Trophoblast cell (in vitro differentiated cells and primary cell): ENCODE results near the gene IL36RN. TPM values are rescaled to one million over a fixed set of nuclear protein-coding genes. Genes with fewer than 3 reads are reported as not detected.

Experiments
- DNase-seq, 2 donors: peaks; one replicate each; pipeline ENCODE4 v3.0.0-alpha.2; 2016
- H2AFZ ChIP-seq: 2 replicates; pipeline ENCODE4 v1.6.1; 2013; ENCODE audit warnings: low read length, moderate library complexity, mild to moderate bottlenecking; ENCODE audit not compliant: insufficient read depth, poor library complexity
- H2AK5ac ChIP-seq: 2 replicates; pipeline ENCODE4 v1.6.1; 2013; ENCODE audit warnings: mild to moderate bottlenecking, low read length
- H2BK120ac ChIP-seq: 2 replicates; pipeline ENCODE4 v1.6.1; 2013; ENCODE audit warnings: low read length, mild to moderate bottlenecking, moderate library complexity; ENCODE audit not compliant: insufficient read depth, poor library complexity
- H2BK12ac ChIP-seq: 2 replicates; pipeline ENCODE4 v1.6.1; 2013; ENCODE audit warnings: mild to moderate bottlenecking, low read length, moderate library complexity
- H2BK5ac ChIP-seq: 2 replicates; pipeline ENCODE4 v1.6.1; 2013; ENCODE audit warnings: low read length, low read depth, moderate library complexity, mild to moderate bottlenecking; ENCODE audit not compliant: poor library complexity
- H3K14ac ChIP-seq: 2 replicates; pipeline ENCODE4 v1.6.1; 2013; ENCODE audit warnings: mild to moderate bottlenecking, low read length
- H3K18ac ChIP-seq: 2 replicates; pipeline ENCODE4 v1.6.1; 2013; ENCODE audit warnings: mild to moderate bottlenecking, low read length
- H3K23ac ChIP-seq: 2 replicates; pipeline ENCODE4 v1.6.1; 2013; ENCODE audit warnings: low read length
- H3K27ac ChIP-seq: 2 replicates; pipeline ENCODE4 v1.5.1; 2013; ENCODE audit warnings: low read depth, mild to moderate bottlenecking, inconsistent platforms, low read length, moderate library complexity
- H3K27me3 ChIP-seq: 2 replicates; pipeline ENCODE4 v1.6.1; 2013; ENCODE audit warnings: inconsistent platforms, mild to moderate bottlenecking, low read length, moderate library complexity; ENCODE audit not compliant: insufficient read depth
- H3K36me3 ChIP-seq, 2 experiments: 1 replicate in 1 of 2; 2 replicates in 1 of 2; pipeline ENCODE4 v1.6.1; 2013; ENCODE audit warnings: low read length in 2 of 2, mild to moderate bottlenecking in 2 of 2, moderate library complexity in 1 of 2; ENCODE audit not compliant: insufficient read depth in 2 of 2, control insufficient read depth in 1 of 2
- H3K4ac ChIP-seq: 2 replicates; pipeline ENCODE4 v1.6.1; 2013; ENCODE audit warnings: low read depth, mild to moderate bottlenecking, low read length, moderate library complexity
- H3K4me1 ChIP-seq, 2 experiments: 1 replicate in 1 of 2; 2 replicates in 1 of 2; pipeline ENCODE4 v1.6.1; 2013; ENCODE audit warnings: low read length in 2 of 2, mild to moderate bottlenecking in 2 of 2, moderate library complexity in 1 of 2; ENCODE audit not compliant: insufficient read depth in 2 of 2, control insufficient read depth in 1 of 2
- H3K4me2 ChIP-seq: 2 replicates; pipeline ENCODE4 v1.6.1; 2013; ENCODE audit warnings: inconsistent platforms, mild to moderate bottlenecking, low read length, moderate library complexity
- H3K4me3 ChIP-seq: 2 replicates; pipeline ENCODE4 v1.5.1; 2013; ENCODE audit warnings: mild to moderate bottlenecking, low read depth, low read length, inconsistent platforms
- H3K79me1 ChIP-seq: one replicate; pipeline ENCODE4 v1.6.1; 2013; ENCODE audit warnings: low read length
- H3K79me2 ChIP-seq: 2 replicates; pipeline ENCODE4 v1.6.1; 2013; ENCODE audit warnings: low read length, mild to moderate bottlenecking; ENCODE audit not compliant: control insufficient read depth, insufficient read depth, poor library complexity
- H3K9ac ChIP-seq: 2 replicates; pipeline ENCODE4 v1.6.1; 2013; ENCODE audit warnings: mild to moderate bottlenecking, low read length
- H3K9me3 ChIP-seq: 2 replicates; pipeline ENCODE4 v1.6.1; 2013; ENCODE audit warnings: low read depth, mild to moderate bottlenecking, control low read depth, inconsistent platforms, low read length; ENCODE audit not compliant: insufficient read depth
- H4K12ac ChIP-seq: 2 replicates; pipeline ENCODE4 v1.6.1; 2013; ENCODE audit warnings: low read depth, mild to moderate bottlenecking, low read length, moderate library complexity
- H4K8ac ChIP-seq: 2 replicates; pipeline ENCODE4 v1.6.1; 2013; ENCODE audit warnings: low read depth, mild to moderate bottlenecking, low read length, moderate library complexity
- H4K91ac ChIP-seq: one replicate; pipeline ENCODE4 v1.6.1; 2013; ENCODE audit warnings: low read depth, mild to moderate bottlenecking, low read length, moderate library complexity
- WGBS: extraction: QIAGEN DNeasy Blood & Tissue Kit; methylation state at CpG from one replicate; pipeline ENCODE4 v1.1.7; 2013; ENCODE audit warnings: missing lambda C conversion rate; ENCODE audit not compliant: insufficient read length, insufficient coverage; ENCODE audit errors: extremely low coverage; 5-methylcytosine and 5-hydroxymethylcytosine counted together
- polyA plus RNA-seq: library from polyadenylated mRNA; stranded (reverse); fragments of 200-250 nt; gene quantifications from 2 replicates; pipeline ENCODE4 v1.2.3, GENCODE V29; 2013

Gene IL36RN
- 8.7 and 9.1 TPM in 2 replicates for polyA plus RNA-seq

DNA sequence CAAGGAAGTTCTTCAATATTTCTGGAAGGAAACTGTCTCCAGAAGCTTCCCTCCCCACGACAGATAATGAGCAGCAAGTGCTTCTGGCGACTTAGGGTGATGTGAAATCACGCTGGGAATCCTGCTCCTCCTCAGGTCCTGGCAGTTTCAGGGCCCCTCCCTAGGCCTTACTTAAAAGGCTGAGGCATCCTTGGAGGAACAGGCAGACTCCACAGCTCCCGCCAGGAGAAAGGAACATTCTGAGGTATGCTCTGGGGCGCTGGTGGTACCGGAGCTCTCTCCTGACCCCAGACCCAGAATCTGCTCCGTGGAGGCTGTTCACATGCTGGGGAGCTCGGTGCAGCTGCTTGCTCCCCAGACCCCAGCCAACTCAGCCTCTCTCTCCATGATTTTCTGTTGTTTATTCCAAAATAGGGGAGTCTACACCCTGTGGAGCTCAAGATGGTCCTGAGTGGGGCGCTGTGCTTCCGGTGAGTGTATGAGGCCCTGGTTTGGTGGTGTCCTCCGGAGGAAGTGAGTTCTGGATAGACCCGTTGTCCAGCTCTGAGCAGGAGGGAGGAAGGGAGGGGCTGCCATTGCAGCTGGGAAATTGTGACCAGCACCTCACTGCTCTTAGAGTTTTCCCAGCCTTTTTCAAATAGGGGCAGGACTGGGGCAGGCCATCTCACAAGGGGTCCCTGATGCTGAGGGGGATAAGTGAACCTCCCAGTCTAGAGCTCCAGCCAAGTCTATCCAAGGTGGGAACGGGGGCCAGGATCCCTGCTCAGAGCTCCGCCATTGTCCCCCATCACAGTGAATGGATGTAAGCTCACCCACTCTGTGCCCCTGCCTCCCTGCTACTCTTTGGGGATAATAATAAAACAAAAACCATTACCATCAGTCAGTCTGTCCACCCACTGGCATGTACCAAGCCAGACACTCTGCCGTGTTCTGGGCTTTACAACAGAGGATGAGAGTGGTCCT lies at the start of gene IL36RN:
IL36RN (plus strand) TSS at position 201 of the 963 bp plus-strand sequence; CDS start at position 442, 241 bp downstream.
- Histone ChIP-seq H2AK5ac (no peak within 1 kb of the TSS), H3K4me1 (peaks cover 9 to 10% of the 10 kb centered on the region in 2 experiments), H4K91ac (peak within 1 kb of the TSS; percentile 39), H3K79me2 (no peaks in the 10 kb centered on the region), H3K9me3 (peaks cover 9% of the 10 kb centered on the region), H3K18ac (no peak within 1 kb of the TSS), H3K27me3 (no peaks in the 10 kb centered on the region), H2BK5ac (peak within 1 kb of the TSS; percentile 64), H4K12ac (no peak within 1 kb of the TSS), H2AFZ (no peak within 1 kb of the TSS), H4K8ac (peak within 1 kb of the TSS; percentile 69), H2BK12ac (peak within 1 kb of the TSS; percentile 67), H3K23ac (no peak within 1 kb of the TSS), H3K4me2 (no peak within 1 kb of the TSS), H3K4ac (no peak within 1 kb of the TSS), H3K79me1 (peaks cover 8% of the 10 kb centered on the region), H3K4me3 (no peak within 1 kb of the TSS), H3K36me3 (no peaks in the 10 kb centered on the region), H3K14ac (peak within 1 kb of the TSS; percentile 51), H3K27ac (peak within 1 kb of the TSS; percentile 8), H2BK120ac (peak within 1 kb of the TSS; percentile 16), H3K9ac (no peak within 1 kb of the TSS)
- DNase-seq = peak in 1 of 2 donors; percentile 20
- WGBS = no CpG with 5 or more reads among the region's 15 CpGs

DNA sequence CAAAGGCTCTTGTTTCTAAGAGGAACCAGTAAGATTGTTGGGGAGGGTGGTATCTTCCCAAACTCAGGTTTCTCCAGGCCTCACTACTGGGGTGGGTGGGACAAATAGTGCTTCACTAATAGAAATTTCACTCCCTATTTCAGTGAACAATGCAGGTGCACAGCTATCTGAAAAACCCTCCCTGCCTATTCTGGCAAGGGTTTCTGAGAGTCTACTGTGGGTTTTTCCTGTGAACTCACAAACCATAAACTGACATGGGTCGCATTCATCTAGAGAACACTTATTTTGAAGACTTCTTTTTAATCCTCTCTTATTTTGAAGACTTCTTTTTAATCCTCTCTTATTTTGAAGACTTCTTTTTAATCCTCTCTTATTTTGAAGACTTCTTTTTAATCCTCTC lies 49.4 kb upstream of the IL36RN start:
- no peak overlapping the region for H3K4me3 ChIP-seq
- no peak overlapping the region for H3K27ac ChIP-seq
- no peaks in the 10 kb centered on the region for H3K79me1 ChIP-seq
- H3K9ac ChIP-seq = no peak overlapping the region
- no peak overlapping the region for H2AK5ac ChIP-seq
- H3K4me1 ChIP-seq = no peaks in the 10 kb centered on the region
- peaks cover 2% of the 10 kb centered on the region for H3K9me3 ChIP-seq
- H4K91ac ChIP-seq = no peak overlapping the region
- H4K8ac ChIP-seq = no peak overlapping the region
- no peak overlapping the region for H3K4me2 ChIP-seq
- no peak overlapping the region for H2BK12ac ChIP-seq
- no peak for DNase-seq
- no peaks in the 10 kb centered on the region for H3K27me3 ChIP-seq
- no peak overlapping the region for H3K18ac ChIP-seq
- H3K14ac ChIP-seq = no peak overlapping the region
- H2BK5ac ChIP-seq = no peak overlapping the region
- no peak overlapping the region for H3K4ac ChIP-seq
- H4K12ac ChIP-seq = no peak overlapping the region
- no peaks in the 10 kb centered on the region for H3K79me2 ChIP-seq
- no CpG with 5 or more reads among the region's 1 CpG for WGBS
- no peak overlapping the region for H2BK120ac ChIP-seq
- no peaks in the 10 kb centered on the region for H3K36me3 ChIP-seq
- no peak overlapping the region for H2AFZ ChIP-seq
- H3K23ac ChIP-seq = no peak overlapping the region

- H2BK120ac ChIP-seq = no peak overlapping the region
- no peaks in the 10 kb centered on the region for H3K36me3 ChIP-seq
- no CpG with 5 or more reads among the region's 2 CpGs for WGBS
- no peak overlapping the region for H2BK12ac ChIP-seq
- peak; percentile 17 to 72 for DNase-seq
- H2AK5ac ChIP-seq = no peak overlapping the region
- H2AFZ ChIP-seq = no peak overlapping the region
- H4K8ac ChIP-seq = no peak overlapping the region
- no peak overlapping the region for H3K23ac ChIP-seq
- H3K79me1 ChIP-seq = no peaks in the 10 kb centered on the region
- no peak overlapping the region for H3K14ac ChIP-seq
- H3K79me2 ChIP-seq = no peaks in the 10 kb centered on the region
- H3K4me1 ChIP-seq = no peaks in the 10 kb centered on the region
- H3K9ac ChIP-seq = no peak overlapping the region
- H3K4ac ChIP-seq = no peak overlapping the region
- no peak overlapping the region for H3K27ac ChIP-seq
- no peak overlapping the region for H4K91ac ChIP-seq
- no peak overlapping the region for H3K18ac ChIP-seq
- H3K9me3 ChIP-seq = peaks cover 1% of the 10 kb centered on the region
- no peak overlapping the region for H4K12ac ChIP-seq
- H3K4me2 ChIP-seq = no peak overlapping the region
- H3K4me3 ChIP-seq = no peak overlapping the region
- no peak overlapping the region for H2BK5ac ChIP-seq
- no peaks in the 10 kb centered on the region for H3K27me3 ChIP-seq
Measured at GRCh38 chr2:113010088-113010487, 48.9 kb upstream of the IL36RN start.

- H3K36me3 ChIP-seq = no peaks in the 10 kb centered on the region
- H4K91ac ChIP-seq = no peak overlapping the region
- no peak overlapping the region for H3K14ac ChIP-seq
- no peak overlapping the region for H2AFZ ChIP-seq
- no peak overlapping the region for H4K8ac ChIP-seq
- WGBS = no CpG with 5 or more reads among the region's 1 CpG
- no peaks in the 10 kb centered on the region for H3K27me3 ChIP-seq
- H2BK120ac ChIP-seq = no peak overlapping the region
- no peak overlapping the region for H3K9ac ChIP-seq
- no peak overlapping the region for H3K4me2 ChIP-seq
- no peak overlapping the region for H3K27ac ChIP-seq
- no peaks in the 10 kb centered on the region for H3K79me1 ChIP-seq
- H3K4me1 ChIP-seq = no peaks in the 10 kb centered on the region
- no peak overlapping the region for H3K23ac ChIP-seq
- no peak overlapping the region for H2BK12ac ChIP-seq
- no peak for DNase-seq
- no peak overlapping the region for H4K12ac ChIP-seq
- H3K18ac ChIP-seq = no peak overlapping the region
- H2AK5ac ChIP-seq = no peak overlapping the region
- H3K4ac ChIP-seq = no peak overlapping the region
- H3K9me3 ChIP-seq = peaks cover 3% of the 10 kb centered on the region
- H3K4me3 ChIP-seq = no peak overlapping the region
- H3K79me2 ChIP-seq = no peaks in the 10 kb centered on the region
- no peak overlapping the region for H2BK5ac ChIP-seq
Measured at GRCh38 chr2:113011108-113011507, 47.9 kb upstream of the IL36RN start.
